OCI-M2 (cell line): Measurements from ENCODE around the gene PABPC3.

Experiments
- DNase-seq: peaks from one replicate; lab custom pipeline; 2025; ENCODE audit not compliant: unreplicated experiment; lab: John Stamatoyannopoulos, UW

The PABPC3 gene

GRCh38 chr13:25111585-25111956, 15.6 kb downstream of the PABPC3 start:
- DNase-seq, result no peak

DNA sequence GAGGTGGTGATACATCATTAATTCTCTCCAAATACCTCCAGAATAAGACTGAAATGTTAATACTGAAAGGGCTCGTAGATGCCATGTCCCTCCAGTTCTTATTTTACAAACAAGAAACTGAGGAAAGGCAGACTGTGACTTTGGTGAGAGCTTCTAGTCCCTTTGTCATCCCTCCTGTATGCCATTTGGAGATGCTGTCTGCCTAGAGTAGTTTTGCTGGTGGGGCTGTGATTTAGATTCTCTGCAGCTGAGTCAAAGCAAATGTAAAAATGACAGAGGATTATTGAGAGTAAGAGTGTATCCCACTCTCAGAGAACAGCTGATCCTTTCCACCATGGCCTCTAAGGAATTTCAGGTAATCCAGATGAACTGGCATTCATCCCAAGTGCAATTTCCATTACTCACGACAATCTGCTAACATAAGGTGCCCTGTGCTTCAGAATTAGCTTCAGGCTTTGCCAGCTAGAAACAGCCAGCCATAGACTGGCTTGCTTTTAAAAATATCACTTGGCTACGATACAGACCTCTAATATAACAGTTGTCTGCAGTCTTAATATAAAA, 16.8 kb downstream of the PABPC3 start:
- DNase-seq, result no peak

DNA sequence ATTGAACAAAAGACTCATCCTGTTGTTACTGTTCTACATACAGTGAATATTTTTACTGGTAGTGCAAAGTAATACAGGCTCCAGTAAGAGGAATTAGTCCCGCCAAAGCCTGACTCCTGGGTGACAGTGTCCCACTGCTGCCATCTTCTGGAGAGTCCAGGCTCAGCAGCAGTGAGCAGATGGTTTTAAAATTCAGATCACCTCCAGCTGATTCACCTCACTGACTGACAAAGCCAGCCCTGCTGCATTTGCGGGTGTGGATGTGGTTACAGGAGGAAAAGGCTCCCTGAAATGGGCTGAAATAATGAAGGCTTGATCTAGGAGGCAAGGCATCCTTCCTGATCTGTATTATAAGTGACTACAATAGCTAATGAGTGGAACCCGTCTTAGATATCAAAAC, 18.3 kb downstream of the PABPC3 start:
- DNase-seq, result peak; percentile 14

- no peak for DNase-seq
Measured at GRCh38 chr13:25116044-25116443, 20.1 kb downstream of the PABPC3 start.

DNA sequence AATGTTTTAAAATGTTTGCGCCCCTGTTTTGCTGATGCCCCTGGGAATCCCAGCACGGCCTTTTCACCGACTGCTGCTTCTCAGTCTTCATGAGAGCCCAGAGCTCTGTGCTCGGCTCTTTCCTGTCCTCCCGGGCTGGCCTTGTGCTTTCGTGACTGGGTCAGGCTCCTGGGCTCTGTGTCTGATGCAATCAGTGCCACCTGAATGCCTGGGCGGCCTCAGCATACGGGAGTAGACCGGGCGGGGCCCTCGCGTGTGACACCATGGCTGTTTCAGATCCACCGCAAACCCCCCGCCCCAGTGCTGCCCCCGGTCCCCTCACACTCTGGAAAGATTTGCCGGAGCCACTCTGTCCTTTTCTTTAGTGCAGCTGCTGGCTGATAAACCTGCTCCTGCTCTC, 21.4 kb downstream of the PABPC3 start:
- DNase-seq, result no peak

- DNase-seq, result no peak
Measured at GRCh38 chr13:25118378-25118905, 22.5 kb downstream of the PABPC3 start.

- DNase-seq, result no peak
Measured at GRCh38 chr13:25130944-25131343, 35.0 kb downstream of the PABPC3 start.

GRCh38 chr13:25131881-25132420, 36.0 kb downstream of the PABPC3 start:
- DNase-seq, result no peak

DNA sequence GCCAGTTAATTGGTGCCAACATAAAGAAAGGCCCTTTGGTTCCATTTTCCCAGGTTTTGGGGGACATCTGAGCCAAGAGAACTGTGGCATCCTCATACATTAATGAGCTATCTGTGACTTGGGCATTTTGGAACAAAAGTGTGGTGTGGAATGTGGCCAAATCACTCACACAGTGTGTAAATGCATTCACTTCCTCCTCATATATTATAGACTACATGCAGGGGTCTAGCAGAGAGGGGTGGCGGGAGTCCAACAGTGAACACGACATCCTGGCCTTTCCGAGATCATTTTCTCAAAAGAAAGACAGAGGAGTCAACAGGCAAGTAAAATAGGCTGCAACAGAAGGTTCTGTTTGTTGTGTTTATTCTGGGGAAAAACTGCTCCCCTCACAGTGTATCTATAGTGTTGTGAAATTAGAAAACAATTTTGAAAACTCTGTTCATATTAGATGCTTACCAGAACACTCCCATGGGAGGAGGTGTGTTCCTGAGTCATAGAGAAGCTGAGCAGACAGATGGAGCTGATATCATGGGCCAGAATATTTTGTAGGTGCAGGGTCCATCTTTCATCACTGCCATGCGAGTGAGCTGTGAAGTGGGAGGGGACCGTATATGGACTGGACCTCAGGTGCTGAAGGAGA, 36.9 kb downstream of the PABPC3 start:
- DNase-seq, result no peak

DNA sequence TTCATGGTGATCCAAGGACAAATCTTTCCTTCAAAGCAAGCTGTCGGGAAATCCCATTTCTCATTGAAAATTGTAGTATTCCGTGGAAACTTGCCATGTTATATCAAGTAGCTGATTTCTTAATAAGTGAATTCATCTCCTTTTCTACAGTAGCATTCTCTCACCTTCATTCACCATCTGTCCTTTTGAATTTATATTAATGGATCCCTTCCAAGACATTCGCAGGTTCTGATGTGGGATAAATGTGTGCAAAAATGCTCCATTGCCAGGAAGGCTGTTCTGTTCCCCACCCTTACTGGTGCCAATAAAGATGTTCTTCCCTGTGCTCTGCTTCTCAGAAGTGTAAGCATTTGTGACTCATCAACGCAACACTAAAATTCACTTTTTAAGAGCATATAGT, 40.0 kb downstream of the PABPC3 start:
- no peak for DNase-seq

DNA sequence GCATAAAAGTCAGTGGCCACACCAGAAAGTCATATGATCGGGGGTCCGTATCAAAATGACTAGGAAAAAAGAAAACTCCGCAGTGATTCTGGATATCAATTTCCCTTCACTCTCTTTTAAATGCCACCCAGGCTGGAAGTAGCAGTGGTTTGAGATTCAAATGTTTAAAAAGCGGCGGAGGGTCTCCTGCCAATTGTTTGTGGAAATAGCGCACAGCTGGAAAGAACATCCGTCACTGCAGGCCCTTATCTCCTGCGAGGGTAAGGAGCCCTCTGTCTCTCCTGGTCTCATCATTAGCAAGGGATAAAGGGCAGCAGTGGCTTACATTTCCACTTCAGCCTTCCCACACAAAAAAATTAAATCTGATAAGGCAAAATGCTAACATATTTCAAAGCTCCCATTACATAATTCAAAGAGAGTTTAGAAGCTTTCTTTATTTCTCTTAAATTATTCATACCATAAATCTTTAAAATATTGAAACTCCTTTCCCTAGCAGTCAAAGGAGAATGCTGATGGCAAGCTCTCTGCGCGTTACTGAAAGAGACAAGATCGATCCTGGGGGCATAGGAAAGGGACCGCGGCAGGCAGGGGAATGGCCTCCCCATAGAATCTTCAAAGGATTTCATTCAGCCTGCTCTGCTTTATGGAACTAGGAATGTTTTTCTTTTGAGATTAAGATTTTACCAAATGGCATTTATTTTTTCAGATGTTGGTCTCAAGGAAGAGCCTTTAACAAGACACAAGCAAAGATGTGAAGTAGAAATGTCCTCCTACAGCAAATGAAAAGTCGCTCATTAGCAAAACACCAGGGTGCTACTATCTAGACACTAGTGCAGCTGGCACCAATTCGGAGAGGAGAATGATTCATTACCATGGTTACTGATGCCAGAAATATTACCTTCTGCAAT, 41.2 kb downstream of the PABPC3 start:
- no peak for DNase-seq

GRCh38 chr13:25137788-25138115, 41.8 kb downstream of the PABPC3 start:
- no peak for DNase-seq

GRCh38 chr13:25141042-25141441, 45.1 kb downstream of the PABPC3 start:
- no peak for DNase-seq

- no peak for DNase-seq
Measured at GRCh38 chr13:25143706-25144105, 47.8 kb downstream of the PABPC3 start.

GRCh38 chr13:25147638-25148401, 51.9 kb downstream of the PABPC3 start:
- no peak for DNase-seq

DNA sequence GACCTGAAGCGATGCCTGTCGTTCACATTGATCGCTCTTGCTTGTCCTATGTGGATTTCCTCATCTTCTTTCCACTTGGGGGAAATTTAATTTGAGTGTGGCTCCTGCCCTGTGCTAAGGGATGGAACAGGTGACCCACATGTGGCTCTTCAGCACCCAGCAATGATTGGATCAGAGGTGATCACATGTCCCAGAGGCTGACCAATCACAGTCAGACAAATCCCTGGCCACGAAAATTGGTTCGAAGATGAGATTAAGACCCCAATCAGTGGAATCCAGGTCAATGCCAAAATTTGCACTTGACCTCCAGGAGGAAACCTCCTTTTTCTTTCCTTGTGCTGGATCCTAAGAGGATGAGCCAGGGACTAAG, 52.5 kb downstream of the PABPC3 start:
- no peak for DNase-seq
